ENCODE measurements around the gene SLC24A4. TPM values are rescaled to one million over a fixed set of nuclear protein-coding genes. Genes with fewer than 3 reads are reported as not detected.

SLC24A4 gene
- polyA plus RNA-seq, 3 donors = 0.19 to 0.59 (median 0.30) TPM

DNA sequence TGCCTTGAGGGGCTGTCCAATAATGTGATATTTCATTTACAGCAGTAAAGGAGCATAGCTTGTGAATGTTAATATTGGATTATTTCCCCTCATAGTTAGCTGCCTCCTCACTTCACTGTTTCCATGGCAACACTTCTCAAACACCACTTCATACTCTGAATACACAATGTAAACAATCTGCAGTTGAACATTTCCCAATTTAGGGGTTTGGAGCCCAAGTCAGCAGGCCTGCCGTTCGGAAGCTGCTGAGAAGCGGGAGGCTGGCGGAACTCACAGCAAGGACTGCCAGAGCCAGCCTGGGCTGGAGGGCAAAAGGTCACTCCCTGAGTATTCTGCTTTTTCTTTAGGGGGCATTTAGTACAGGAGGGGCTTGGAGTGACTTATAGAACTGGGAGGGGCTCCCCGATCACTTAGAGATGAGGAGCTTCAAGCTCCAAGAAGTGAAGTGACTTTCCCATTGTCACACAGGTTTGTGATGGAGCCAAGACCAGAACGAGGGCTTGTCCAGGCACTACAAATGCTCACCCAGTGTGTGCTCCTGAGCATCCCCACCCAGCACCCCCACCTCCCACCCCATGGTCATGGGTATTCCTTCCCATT is 12.1 kb upstream of the SLC24A4 start:
- DNase-seq (ENCODE audit: extremely low read depth in 1 of 11, low read depth in 9 of 11, low spot score in 4 of 11) = no peak

DNA sequence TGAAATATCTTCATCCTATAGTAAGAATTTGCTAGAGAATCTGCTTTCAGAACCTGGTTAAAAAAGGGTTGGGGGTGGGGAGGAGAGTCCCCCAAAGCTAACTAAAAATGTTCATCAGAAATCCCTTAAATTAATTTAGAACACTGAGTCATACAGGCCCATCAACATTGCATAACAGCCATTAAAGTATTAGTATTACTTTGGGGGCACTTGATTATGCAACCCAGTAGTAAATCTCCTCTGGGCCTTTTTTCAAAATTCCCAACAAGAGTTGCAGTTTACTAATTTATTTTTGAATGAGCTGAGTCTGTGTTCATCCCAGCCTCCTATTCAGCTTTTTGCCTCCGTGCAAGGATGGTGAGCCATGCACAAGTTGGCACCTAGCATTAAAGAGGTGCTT is 8.8 kb upstream of the SLC24A4 start:
- DNase-seq (ENCODE audit: extremely low read depth in 1 of 11, low read depth in 9 of 11, low spot score in 4 of 11) = no peak

DNA sequence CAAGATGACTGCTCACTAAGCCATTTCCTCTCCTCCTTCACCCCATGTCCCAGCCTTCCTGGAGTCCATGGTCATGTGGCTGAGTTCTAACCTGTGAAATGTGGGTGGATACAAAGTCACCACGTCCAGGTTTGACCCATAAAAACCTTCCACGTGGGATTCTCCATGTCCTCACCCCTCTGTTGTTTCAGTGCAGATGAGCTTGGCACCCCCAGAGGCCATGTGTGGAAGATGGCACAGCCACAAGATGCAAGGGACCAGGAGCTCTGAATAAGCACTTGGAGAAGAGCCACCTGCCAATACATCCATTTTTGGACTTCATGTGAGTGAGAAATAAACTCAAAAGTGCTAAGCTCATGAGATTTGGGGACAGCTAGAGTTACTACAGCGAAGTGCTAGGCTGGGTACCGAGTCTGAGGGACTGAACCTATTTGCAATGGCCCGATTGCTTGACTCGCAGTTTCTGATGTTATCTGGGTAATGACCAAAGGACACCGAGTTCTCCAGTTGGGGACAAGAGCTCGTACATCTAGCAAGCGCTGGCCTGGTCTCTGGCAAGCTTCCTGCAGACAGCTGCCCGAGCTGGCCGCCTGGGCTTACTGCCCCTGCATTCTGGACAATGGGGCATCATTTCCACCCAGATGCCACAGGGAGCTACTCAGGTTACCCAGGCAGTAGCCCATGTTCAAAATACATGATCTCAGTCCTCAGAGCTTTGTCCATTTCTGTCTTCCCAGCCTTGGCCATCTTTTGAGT is 7.7 kb upstream of the SLC24A4 start:
- no peak for DNase-seq (ENCODE audit: extremely low read depth in 1 of 11, low read depth in 9 of 11, low spot score in 4 of 11)

DNA sequence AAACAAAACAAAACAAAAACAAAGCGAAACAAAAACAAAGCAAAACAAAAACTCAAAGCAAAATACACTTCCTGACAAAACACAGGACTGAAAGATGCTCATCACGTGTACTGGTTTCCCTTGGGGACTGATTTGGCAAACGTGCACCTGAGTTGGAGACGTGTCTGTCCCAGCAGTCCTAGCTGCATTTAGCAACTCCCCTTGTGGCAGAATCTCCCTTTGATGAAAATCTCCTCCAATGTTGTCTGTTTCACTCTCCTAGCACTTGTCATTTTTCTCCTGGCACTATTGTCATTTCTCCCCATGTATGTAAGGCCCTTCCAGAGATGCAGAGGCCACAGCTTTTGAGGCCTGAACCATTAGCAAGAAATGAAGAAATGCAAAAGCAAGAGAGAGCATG is 6.8 kb upstream of the SLC24A4 start:
- DNase-seq (ENCODE audit: extremely low read depth in 1 of 11, low read depth in 9 of 11, low spot score in 4 of 11) = no peak

DNA sequence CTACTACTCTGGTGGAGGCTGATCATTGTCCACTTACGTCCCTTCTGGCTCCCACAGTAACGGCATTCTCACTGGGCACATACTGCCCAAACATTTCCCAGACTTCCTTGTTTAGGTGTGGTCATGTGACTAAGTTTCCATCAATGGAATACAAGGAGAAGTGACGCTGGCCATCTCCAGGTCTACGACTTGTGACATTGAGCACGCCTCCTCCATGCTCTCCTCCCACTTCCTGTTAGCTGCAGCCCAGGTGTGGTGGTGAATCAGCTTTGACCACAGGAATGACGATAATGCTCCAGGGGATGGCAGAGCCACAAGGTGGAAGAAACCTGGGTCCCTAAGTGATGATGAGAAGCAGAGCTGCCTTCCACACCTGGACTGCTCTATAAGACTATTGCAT is 6.0 kb upstream of the SLC24A4 start:
- DNase-seq (ENCODE audit: extremely low read depth in 1 of 11, low read depth in 9 of 11, low spot score in 4 of 11) = no peak

DNA sequence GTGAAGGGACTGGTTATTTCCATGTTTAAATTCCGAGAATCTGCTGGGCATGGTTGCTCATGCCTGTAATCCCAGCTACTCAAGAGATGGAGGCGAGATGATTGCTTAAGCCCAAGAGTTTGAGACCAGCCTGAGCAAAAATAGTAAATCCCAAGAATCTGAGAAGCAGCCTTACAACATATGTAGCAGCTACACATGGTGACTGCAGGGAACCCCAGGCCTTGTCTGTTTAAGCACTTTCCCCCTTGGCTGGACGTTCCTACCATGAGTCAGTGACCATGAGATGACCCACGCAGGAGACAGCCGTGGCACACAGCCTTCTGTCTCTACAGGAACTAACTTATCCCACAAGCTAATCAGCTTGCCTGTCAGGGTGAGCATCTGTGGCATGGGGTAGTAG is 5.5 kb upstream of the SLC24A4 start:
- no peak for DNase-seq (ENCODE audit: extremely low read depth in 1 of 11, low read depth in 9 of 11, low spot score in 4 of 11)

DNA sequence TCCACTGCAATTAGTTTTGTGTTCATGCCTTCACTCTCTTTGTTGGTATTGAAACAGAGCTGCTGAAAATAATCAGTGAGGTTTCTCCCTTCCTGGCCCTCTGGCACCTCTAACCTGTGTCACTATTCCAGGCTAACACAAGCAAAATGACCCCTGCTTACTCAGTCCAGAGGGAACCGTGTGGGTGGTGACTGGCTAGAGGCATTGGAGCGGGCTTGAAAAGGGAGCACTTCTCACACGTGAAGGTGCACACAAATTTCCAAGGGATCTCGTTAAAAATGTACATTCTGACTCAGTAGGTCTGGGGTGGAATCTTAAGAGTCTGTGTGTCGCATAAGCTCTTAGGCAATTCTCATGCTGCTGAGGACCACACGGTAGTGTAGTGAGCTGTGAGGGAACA is 1.3 kb upstream of the SLC24A4 start:
- DNase-seq (ENCODE audit: extremely low read depth in 1 of 11, low read depth in 9 of 11, low spot score in 4 of 11) = no peak

DNA sequence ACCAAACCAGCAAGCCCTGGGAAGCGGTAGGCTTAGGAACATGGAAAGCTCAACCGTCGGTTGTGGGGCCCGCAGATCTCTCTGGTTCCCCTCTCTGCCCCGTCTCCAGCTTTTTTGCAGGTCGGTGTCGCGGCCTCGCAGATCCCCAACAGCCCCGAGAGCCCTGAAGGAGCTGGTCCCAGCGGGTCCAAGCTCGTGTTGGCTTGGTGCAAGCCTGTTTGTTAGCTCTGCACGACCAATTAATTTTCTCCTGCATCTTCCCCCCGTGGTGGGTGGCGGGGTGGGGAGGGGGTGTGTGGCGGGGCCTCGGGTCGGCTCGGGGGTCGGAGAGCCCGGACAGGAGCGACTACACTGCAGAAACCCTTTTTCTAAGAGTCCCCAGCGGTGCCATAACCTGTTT is 449 bp upstream of the SLC24A4 start:
- DNase-seq (ENCODE audit: extremely low read depth in 1 of 11, low read depth in 9 of 11, low spot score in 4 of 11) = no peak

DNA sequence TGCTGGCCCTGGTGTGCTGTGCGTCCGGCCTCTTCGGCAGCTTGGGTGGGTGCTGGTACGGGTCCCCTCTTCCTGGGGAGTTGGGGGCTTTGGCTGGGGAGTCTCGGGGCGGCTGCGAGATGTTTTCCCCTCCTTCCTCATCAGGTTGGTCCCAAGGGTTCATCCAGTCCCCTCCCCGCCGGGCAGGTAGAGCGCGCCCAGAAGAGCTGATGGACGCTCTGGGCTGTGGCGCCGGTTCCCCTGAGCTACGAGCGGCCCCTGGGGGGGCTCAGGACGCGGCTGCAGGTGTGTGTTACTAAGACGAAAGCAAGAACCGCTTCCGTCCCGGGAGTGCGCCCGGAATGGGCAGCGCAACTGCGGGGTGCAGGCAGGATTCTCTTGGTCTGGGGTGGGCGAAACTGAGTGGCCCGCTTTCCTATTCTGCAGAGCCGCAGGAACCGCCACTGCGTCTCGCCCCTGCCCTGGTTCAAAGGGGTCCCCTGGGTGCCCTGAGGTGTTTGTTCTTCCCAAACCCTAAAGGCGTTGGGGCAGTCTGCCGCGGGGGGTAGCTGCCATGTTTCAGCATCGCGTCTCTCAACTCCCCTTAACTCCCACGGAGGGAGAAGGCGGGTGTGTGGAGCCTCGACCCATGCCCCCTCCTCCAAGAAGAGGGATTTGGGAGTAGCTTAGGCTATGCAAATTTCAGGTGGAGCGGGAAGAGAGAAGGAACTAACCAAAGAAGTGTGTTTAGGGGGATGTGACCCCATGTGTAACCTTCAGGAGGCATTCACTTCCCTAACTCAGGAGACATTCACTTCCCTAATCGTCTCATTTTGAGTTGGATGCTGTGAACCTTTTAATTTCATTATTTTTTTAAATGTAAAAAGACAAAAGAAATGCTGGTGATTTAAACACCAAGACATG is 1.2 kb downstream of the SLC24A4 start:
- DNase-seq (ENCODE audit: extremely low read depth in 1 of 11, low read depth in 9 of 11, low spot score in 4 of 11) = no peak

DNA sequence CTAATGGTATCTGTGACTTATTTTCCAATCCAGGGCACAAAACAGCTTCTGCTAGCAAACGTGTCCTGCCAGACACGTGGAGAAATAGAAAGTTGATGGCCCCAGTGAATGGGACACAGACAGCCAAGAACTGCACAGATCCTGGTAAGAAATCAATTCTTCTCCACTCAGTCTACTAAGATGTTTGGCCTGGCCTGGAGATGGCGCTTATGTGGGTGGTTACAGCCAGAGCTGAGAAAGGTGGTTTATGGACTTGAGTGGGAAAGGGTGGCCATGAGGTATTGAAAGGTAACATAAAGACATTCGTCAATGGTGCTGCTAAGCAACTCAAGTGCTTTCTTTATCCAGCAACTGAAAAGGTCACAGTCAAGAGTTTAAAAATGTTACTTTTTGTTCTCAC is 2.9 kb downstream of the SLC24A4 start:
- DNase-seq (ENCODE audit: extremely low read depth in 1 of 11, low read depth in 9 of 11, low spot score in 4 of 11) = no peak

DNA sequence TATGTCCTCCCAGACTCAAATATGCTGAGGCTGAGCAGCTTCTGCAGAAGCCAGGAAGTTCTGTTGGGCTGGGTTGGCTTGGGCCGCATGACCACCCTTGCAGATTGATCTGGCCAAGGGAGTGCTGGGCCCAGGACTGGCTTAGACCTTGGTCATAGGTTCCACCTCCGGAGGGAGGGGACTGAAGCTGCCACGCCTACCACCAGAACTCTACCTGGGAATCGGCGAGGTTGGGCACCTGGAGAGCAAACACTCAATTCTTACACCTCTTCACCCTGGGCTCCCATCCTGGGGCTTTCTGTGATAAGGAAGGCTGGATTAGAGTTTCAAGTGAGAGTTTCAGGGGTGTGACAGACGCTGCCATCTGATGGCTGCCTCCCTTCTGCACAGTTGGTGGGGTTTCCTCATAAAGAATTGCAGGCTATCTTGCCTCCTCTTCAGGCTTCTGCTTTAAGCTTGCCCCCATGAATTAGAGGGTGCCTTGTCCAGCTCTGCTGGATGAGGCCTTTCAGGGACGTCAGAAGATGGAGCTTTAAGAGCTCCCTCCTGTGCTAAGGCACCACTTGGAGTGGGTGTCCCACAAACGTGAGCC is 5.8 kb downstream of the SLC24A4 start:
- DNase-seq (ENCODE audit: extremely low read depth in 1 of 11, low read depth in 9 of 11, low spot score in 4 of 11) = no peak

DNA sequence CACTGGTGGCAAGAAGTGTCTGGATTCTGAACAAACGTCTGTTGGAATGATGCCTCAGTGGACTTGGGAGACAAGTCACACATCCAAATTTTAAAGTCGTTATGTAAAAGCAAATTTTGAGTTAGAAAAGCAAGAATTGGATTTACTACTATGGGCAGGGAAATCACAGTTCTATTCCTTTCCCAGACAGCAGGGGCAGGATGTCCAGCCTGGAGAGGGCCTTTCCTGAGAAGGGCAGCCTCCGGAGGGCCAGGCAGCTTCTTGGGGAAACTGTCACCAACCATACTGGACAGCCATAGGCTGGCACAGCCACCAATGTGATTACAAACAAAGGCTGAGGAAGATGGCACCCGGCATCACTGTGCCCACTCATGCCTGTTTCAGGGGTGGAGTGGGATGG is 11.1 kb downstream of the SLC24A4 start:
- no peak for DNase-seq (ENCODE audit: extremely low read depth in 1 of 11, low read depth in 9 of 11, low spot score in 4 of 11)

DNA sequence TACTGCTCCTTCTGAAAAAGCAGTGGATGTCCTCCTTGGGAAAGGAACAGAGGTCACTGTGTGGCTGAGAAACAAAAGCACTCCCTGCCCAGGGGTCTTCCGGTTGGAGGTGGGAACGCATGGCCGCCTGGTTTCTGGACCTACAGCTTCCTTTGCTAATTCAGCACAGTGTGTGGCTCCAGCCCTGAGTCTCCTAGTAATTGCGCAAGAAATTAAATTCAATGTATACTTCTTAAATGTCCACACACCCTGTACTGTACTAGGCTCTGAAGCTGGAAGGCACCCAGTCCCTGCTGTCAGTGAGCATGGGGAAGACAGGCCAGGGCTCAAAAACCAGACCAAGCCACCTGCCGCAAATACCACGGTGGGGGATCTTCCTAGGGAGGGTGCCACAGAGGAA is 13.4 kb downstream of the SLC24A4 start:
- DNase-seq (ENCODE audit: extremely low read depth in 1 of 11, low read depth in 9 of 11, low spot score in 4 of 11) = no peak

DNA sequence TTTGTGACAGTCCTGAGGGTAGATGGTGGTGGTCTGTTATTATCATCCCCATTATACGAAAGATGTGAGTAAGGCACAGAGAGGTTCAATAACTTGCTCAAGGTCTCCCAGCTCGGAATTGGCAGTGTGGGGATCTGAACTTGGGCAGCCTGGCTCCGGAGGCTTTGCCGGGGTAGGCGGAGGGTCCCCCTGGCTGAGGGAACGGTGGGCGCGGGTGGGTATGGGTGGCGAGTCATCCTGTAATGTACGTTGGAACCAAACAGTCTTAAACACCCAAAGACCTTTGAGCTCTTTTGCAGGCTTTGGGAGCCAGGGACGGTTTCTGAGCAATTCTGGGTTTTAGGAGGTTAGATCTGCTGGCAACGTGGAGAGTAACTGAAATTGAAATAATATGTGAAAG is 16.5 kb downstream of the SLC24A4 start:
- no peak for DNase-seq (ENCODE audit: extremely low read depth in 1 of 11, low read depth in 9 of 11, low spot score in 4 of 11)

DNA sequence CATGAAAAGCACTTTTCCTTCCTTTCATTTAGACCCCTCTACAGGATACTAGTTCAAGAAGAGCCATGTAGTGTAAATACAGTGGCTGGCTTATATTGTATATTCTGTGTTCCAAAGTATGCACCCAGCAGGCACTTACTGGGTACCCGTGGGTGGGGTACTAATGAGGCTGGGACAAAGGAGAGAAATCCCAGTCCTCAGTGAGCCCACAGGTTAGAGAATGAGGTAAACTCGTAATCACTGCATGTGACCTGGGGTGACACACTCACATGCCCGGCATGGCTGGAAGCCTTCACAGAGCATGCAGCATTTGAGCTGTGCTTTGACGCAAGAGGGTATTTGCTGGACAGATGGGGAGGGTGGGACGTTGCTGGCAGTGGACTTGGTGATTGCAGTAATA is 17.1 kb downstream of the SLC24A4 start:
- DNase-seq (ENCODE audit: extremely low read depth in 1 of 11, low read depth in 9 of 11, low spot score in 4 of 11) = no peak

DNA sequence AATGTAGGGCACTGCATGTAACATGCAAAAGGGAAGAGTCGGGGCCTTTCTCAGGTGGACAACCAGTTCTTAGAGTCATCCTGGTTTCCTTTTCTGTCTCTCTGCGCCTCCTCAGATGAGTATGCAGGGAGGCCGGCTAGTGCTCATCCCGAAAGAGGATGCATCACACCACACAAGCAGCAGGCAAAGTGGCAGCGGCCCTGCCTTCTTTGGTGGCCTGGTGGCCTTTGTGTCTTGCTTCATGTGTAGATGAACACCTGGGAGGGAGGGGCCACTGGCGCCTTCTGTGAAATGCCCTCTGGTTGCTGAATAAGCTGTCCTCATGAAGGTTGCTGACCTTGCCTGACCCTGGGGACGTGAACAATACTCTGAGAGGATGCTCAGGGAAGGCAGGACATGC is 18.0 kb downstream of the SLC24A4 start:
- no peak for DNase-seq (ENCODE audit: extremely low read depth in 1 of 11, low read depth in 9 of 11, low spot score in 4 of 11)

DNA sequence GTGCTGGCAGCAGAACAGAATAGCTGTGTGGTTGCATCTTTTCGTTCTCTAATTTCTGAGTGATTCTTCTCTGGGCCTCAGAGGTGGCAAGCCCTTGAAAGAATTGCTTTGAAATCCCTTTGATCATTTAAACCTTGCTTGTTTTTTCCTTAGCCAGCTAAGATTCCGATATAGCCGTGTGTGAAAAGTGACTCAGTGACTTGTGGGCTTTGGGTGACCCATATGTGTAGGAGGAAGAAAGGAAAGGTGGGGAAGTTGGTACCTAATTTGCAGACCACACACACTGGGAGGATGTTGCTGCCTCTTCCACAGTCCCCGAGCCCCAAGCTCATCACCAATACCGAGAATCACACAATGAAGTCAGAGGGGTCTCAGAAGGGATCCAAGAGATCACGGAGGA is 18.8 kb downstream of the SLC24A4 start:
- no peak for DNase-seq (ENCODE audit: extremely low read depth in 1 of 11, low read depth in 9 of 11, low spot score in 4 of 11)

DNA sequence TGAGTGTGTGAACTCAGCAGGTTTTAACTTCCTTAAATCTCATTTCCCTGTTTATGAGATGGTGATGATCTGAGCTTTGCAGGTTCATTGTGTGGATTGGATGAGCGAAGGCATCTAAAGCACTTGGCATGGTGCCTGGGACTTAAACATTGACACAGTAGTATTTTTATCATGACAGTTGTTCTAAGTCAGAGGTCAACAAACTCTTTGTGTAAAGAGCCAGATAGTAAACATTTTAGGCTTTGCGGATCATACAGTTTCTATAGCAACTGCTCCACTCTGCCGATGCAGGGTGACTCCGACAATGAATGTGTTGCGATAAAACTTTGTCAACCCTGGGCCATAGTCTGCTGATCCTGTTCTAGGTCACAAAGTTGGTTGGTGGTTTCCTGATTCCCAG is 25.2 kb downstream of the SLC24A4 start:
- peak in 1 of 11 donors; percentile 31 for DNase-seq (ENCODE audit: extremely low read depth in 1 of 11, low read depth in 9 of 11, low spot score in 4 of 11)

DNA sequence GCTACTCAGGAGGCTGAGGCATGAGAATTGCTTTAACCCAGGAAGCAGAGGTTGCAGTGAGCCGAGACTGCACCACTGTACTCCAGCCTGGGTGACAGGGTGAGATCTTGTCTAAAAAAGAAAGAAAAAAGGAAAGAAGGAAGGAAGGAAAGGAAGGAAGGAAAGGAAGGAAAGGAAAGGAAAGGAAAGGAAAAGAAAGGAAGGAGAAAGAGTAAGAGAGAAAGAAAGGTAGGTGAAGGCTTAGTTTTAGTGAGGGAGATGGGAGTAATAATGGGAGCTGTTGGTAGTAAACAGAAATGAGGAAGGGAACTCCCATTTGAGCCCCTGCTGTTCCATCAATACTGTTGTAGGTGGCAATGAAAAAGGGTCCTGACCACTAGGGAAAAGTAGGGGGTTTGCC is 28.8 kb downstream of the SLC24A4 start:
- DNase-seq (ENCODE audit: extremely low read depth in 1 of 11, low read depth in 9 of 11, low spot score in 4 of 11) = no peak
